Mesenteric fat pad (tissue), 1 donor: Measurements from ENCODE around the gene IBA57. TPM values are rescaled to one million over a fixed set of nuclear protein-coding genes. Genes with fewer than 3 reads are reported as not detected.
"Not testable (repeated sequence)": the region's sequence is repeated elsewhere in the genome, so short reads cannot be mapped to it uniquely, and the experiment has no call there.

Experiments
- DNase-seq: peaks from one replicate; pipeline ENCODE4 v3.0.0-alpha.2; 2020; ENCODE audit warnings: low spot score
- total RNA-seq: library from RNA; stranded (reverse); fragmentation: NEBNext Ultra II Directional; extraction: Animal tissue kit (Norgen Biotek cat#: 25700); gene quantifications from one replicate; pipeline ENCODE4 v1.2.1, GENCODE V29; 2021
- donor health status: DM: yes; HTN: yes; CAD: no.

Gene IBA57
- total RNA-seq, 1 donor from 2014 or later, result 7.5 TPM

GRCh38 chr1:228170666-228171065 lies 5.1 kb downstream of the IBA57 start:
- DNase-seq, result no peak

GRCh38 chr1:228171221-228171891 lies 5.8 kb downstream of the IBA57 start:
- DNase-seq, result no peak

DNA sequence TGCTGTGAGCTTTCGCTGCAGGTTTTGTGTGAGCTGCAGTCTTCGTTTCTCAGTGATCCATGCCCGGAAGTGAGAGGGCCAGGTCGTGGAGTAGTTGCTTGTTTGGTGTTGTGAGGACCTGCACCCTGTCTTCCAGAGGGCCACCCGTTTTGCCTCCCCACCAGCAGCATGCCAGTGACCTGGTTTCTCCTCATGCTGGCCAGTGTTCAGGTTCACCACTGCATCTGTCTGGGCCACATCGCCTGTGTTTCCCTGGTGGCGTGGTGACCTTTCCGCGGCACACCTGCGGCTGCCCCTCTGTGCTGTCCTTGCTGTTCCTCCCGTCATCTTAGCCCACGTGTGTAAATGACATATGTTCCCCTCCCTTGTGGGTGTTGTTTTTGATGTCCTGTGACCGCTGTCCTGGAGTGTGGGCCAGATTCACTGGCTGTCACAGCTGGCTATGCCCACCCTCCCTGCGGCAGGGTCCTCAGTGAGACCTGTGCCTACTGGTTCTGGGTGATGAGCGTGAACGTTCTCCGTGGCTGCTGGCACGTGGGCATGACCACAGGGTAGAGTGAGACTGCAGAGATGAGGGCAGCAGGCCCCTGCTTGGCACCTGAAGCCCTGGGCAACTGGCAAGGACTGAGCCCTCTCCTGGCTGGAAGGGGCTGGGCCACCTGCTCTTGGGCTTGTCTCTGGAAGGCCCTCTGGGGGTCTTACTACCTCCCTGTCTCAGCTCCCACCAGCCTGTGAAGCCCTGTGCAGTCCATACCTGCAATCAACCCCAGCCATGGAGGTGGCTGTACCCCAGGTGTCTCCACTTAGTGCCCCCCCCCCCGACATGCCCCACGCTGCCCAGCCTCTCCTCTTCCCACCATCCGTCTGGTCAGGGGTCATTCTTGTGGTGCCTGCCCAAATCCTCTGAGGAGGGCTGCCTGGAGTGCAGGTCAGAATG lies 7.3 kb downstream of the IBA57 start:
- no peak for DNase-seq

DNA sequence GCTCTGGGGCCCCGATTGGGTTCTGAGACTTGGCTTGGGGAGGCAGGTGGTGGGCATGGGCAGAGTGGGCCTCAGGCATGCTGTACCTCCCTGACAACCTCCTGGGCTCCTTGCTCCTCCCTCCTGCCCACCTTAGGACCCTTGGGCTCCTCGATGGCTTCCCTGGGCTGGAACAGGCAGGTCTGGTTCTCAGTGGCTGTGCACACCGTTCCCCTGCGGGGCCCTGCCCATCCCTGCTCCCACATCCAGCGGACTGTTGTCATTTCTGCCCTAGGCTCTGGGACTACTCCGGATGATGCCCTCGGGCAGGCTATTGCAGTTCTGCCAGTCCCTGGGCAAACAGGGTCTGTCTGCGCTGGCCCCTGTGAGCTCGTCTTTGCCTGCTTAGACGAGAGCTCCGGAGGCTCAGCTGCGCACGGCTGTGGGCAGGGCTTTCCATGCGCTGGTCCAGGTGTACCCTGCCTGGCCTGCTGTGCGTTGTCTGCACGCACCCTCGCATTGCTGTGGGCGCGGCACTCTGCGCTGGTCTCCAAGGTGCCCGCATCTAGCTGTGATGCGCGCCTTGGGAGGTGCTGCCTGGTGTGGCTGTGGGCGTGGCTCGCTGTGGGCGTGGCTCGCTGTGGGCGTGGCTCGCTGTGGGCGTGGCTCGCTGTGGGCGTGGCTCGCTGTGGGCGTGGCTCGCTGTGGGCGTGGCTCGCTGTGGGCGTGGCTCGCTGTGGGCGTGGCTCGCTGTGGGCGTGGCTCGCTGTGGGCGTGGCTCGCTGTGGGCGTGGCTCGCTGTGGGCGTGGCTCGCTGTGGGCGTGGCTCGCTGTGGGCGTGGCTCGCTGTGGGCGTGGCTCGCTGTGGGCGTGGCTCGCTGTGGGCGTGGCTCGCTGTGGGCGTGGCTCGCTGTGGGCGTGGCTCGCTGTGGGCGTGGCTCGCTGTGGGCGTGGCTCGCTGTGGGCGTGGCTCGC lies 8.2 kb downstream of the IBA57 start:
- DNase-seq, result not testable (repeated sequence)

DNA sequence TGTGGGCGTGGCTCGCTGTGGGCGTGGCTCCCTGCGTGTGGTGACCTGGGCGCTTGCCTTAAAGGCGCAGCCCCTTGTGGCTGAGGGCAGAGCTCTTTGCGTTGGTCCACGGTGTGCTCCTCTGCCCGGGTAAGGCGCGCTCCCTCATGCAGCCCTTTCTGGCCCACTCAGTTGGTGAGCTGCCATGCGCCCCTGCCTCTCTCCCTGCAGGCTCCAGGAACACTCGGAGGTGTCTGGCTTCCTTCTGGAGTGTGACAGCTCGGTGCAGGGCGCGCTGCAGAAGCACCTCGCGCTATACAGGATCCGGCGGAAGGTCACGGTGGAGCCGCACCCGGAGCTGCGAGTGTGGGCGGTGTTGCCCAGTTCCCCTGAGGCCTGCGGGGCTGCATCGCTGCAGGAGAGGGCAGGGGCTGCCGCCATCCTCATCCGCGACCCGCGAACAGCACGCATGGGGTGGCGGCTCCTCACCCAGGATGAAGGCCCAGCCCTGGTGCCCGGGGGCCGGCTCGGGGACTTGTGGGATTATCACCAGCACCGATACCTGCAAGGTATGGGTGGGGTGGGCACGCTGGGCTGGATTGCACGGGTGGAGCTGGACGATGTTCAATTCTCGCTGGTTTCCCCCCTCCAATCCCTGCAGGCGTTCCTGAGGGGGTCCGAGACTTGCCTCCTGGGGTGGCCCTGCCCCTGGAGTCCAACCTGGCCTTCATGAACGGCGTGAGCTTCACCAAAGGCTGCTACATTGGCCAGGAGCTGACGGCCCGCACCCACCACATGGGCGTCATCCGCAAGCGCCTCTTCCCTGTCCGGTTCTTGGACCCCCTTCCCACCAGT lies 9.1 kb downstream of the IBA57 start:
- DNase-seq, result peak; percentile 89

DNA sequence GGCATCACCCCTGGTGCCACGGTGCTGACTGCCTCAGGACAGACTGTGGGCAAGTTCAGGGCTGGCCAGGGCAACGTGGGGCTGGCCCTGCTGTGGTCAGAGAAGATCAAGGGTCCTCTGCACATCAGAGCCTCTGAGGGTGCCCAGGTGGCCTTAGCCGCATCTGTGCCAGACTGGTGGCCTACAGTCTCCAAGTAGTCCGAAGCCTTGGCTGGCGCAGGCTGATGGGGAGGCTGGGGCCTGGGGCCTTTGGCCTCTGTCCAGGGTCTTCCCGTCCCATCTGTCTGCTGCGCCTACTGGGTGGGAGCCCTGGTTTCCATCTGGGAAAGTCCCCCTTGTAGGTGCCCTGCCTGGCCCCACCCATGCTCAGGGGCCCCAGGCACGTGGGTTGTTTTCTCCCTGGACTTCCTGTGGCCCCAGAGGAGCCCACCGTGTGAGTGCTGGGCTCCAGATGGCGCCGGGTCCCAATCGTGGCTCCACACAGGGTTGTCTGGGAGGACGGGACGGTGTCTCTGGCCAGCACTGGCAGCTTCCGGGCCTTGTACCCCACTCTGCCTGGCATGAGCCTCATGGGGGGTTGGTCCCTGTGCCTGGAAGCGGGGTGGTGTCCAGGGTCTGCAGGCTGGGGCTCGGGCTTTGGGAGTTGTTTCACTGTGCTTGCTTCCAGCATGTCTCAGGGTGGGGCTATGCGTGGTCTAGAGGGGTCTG lies 9.9 kb downstream of the IBA57 start:
- peak; percentile 81 for DNase-seq

GRCh38 chr1:228176024-228176395 lies 10.4 kb downstream of the IBA57 start:
- peak; percentile 51 for DNase-seq

DNA sequence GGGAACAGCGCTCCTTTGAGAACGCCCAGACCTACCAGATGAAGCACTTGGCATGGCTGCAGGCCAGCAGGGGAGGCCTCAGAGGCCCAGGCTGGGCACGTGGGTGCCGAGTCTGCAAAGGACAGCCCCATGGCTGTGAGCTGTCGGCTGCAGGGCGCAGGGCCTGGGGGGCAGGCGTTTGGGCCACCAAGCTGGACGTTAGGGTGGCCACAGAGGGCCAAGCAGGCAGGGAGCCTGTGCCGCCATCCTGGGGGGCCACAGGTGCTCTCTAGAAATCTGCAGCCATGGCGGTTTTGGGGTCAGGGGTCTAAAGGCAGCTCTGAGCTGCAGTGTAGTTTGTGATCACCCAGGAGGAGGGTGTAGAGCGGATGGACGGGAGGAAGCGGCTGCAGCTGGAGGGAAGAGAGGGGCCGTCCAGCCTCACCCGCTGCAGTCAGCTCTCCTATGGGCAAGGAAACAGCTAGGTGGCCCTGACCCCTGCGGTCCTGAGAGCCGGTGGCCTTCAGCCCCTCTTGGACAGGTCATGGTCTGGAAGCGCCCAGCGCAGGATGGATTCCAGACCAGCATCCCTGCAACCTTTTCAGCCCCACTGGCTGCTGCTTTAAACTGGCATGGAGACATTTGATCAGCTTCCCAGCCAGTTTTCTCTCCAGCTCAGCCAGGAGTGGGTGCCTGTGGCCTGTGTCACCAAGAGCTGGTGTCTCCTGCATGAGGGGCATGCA lies 11.0 kb downstream of the IBA57 start:
- peak; percentile 77 for DNase-seq

DNA sequence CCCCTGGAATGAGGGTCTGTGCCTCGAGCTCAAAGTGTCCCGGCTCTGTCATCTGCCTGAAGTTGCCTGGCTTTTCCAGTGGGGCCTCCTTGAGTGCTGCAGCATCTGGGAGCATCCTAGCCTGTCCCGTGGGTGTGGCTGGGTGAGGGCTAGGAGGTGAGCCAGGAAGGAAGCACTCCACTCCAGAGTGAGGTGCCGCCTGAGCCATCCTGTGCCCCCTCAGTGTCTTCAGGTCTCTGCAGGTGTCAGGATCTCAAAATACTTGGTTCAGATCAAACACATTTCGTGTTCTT lies 11.5 kb downstream of the IBA57 start:
- DNase-seq, result peak; percentile 62

GRCh38 chr1:228177721-228178710 lies 12.4 kb downstream of the IBA57 start:
- peak; percentile 24 for DNase-seq

GRCh38 chr1:228178737-228179684 lies 13.4 kb downstream of the IBA57 start:
- peak; percentile 75 for DNase-seq

DNA sequence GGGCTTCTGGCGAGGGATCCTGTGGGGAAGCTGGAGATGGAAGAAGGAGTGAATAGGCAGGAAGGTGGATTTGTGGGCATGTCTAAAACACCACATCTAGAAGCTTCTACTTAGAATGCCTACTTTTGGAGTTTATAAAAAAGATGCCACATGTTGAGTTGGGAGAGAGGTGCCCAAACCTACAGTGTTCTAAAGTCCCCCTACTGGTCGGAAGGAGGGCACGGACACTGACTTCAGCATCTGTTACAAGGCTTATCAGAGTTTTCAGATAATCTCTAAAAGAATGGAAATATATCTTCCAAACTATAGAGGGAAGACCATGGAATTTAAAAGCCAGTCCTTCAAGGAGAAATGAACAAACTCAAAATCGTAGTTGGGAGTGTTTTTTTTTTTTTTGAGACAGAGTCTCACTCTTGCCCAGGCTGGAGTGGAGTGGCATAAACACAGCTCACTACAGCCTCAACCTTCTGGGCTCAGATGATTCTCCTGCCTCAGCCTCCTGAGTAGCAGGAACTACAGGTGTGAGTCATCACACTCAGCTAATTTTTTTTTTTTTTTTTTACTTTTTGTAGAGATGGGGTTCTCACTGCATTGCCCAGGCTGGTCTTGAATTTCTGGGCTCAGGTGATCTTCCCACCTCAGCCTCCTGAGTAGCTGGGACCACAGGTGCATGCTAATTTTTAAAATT lies 14.8 kb downstream of the IBA57 start:
- no peak for DNase-seq

DNA sequence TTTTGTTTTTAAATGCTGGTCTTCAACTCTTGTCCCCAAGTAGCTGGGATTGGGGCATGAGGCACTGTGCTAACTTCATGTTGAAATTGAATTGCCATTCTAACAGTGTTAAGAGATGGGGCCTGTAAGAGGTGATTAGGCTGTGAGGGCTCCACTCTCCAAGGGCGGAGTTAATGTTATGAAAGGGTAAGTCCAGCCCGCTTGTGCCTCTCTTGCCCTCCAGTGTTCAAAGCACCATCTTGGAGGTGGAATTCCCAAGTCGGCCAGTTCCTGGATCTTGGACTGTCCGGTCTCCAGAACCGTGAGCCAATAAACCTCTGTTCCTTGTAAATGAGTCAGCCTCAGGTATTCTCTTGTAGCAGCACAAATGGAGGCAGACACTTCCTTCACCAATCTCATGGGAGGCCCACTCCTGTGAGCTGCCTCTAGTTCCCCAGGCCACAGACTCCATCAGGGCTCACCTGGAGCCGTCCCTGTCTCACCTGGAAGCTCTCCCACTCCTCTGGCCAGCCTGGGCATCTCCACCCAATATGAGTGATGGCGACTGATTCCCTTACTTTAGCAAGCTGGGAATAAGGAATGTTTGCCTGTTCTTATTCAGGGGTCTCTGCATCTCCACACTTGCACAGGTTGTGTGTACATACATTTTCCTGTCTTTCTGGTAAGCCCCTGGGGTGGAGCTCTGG lies 15.5 kb downstream of the IBA57 start:
- DNase-seq, result peak; percentile 74

DNA sequence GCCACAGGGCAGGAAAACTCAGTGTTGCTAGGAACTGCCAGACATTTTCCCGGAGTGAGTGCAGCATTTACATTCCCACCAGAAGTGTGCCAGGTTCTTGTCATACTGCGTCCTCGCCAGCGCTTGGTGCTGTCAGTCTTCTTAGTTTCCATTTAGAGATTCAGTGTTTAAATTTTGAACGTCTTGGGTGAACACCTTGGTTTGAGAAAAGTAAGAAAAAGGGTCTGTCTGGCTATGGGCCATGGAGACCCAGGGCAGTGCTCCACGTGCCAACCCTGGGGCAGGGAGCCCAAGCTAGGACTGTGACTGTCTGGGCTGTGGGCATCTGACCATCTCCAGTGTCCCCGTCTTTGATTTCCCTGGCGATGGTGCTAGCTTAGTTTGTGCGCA lies 16.0 kb downstream of the IBA57 start:
- peak; percentile 71 for DNase-seq

GRCh38 chr1:228182296-228183030 lies 16.9 kb downstream of the IBA57 start:
- peak; percentile 65 for DNase-seq
